GM23248 (cell line): Measurements from ENCODE around the gene CYTH4. TPM values are rescaled to one million over a fixed set of nuclear protein-coding genes. Genes with fewer than 3 reads are reported as not detected.

Source experiments
- DNase-seq: peaks from one replicate; pipeline ENCODE4 v3.0.0-alpha.2; 2015
- H2AFZ ChIP-seq: fragments of 200-600 bp; sonication (generic); 2 replicates; pipeline ENCODE4 v1.6.1; 2016; ENCODE audit warnings: antibody characterized with exemption
- H3F3A ChIP-seq: fragments of 200-600 bp; sonication (generic); 2 replicates; pipeline ENCODE4 v1.6.1; 2016; ENCODE audit warnings: mild to moderate bottlenecking, antibody characterized with exemption, mixed run types; ENCODE audit not compliant: insufficient read depth
- H3K27ac ChIP-seq: fragments of 200-600 bp; sonication (generic); 2 replicates; pipeline ENCODE4 v1.5.1; 2016; ENCODE audit warnings: mild to moderate bottlenecking
- H3K27me3 ChIP-seq: fragments of 200-600 bp; sonication (generic); replicated peaks from 2 replicates; pipeline ENCODE4 v1.6.1; 2016; ENCODE audit warnings: mild to moderate bottlenecking; ENCODE audit not compliant: insufficient read depth
- H3K36me3 ChIP-seq: fragments of 200-600 bp; sonication (generic); 2 replicates; pipeline ENCODE4 v1.6.1; 2016; ENCODE audit warnings: low read depth, mild to moderate bottlenecking
- H3K4me1 ChIP-seq: fragments of 200-600 bp; sonication (generic); 2 replicates; pipeline ENCODE4 v1.6.1; 2016; ENCODE audit warnings: mild to moderate bottlenecking; ENCODE audit not compliant: insufficient read depth
- H3K4me2 ChIP-seq: fragments of 200-600 bp; sonication (generic); one replicate; pipeline ENCODE4 v1.6.1; 2016; ENCODE audit warnings: mild to moderate bottlenecking; ENCODE audit not compliant: unreplicated experiment
- H3K4me3 ChIP-seq: fragments of 200-600 bp; sonication (generic); 2 replicates; pipeline ENCODE4 v1.5.1; 2016; ENCODE audit warnings: mild to moderate bottlenecking
- H3K79me2 ChIP-seq: fragments of 200-600 bp; sonication (generic); 2 replicates; pipeline ENCODE4 v1.6.1; 2016; ENCODE audit warnings: mild to moderate bottlenecking; ENCODE audit not compliant: insufficient read depth
- H3K9ac ChIP-seq: fragments of 200-600 bp; sonication (generic); 2 replicates; pipeline ENCODE4 v1.6.1; 2016; ENCODE audit warnings: mild to moderate bottlenecking
- H3K9me2 ChIP-seq: fragments of 200-600 bp; sonication (generic); 2 replicates; pipeline ENCODE4 v1.6.1; 2016; ENCODE audit warnings: mixed run types, mild to moderate bottlenecking, moderate library complexity; ENCODE audit not compliant: insufficient read depth
- H3K9me3 ChIP-seq: fragments of 200-600 bp; sonication (generic); one replicate; pipeline ENCODE4 v1.6.1; 2017; ENCODE audit warnings: low read depth
- H4K20me1 ChIP-seq: fragments of 200-600 bp; sonication (generic); 2 replicates; pipeline ENCODE4 v1.6.0; 2016; ENCODE audit not compliant: insufficient read depth
- EZH2 ChIP-seq: fragments of 200-600 bp; sonication (generic); IDR thresholded peaks from 2 replicates; pipeline ENCODE4 v1.6.1; 2018; ENCODE audit warnings: antibody characterized with exemption, mild to moderate bottlenecking; ENCODE audit not compliant: insufficient read depth, poor library complexity, severe bottlenecking
- EZH2phosphoT487 ChIP-seq: fragments of 200-600 bp; sonication (generic); IDR thresholded peaks from 2 replicates; pipeline ENCODE4 v1.6.1; 2018; ENCODE audit warnings: antibody characterized with exemption, moderate library complexity, mild to moderate bottlenecking, low read depth; ENCODE audit not compliant: insufficient read depth
- WGBS, 2 experiments: methylation state at CpG; one replicate each; pipeline ENCODE4 v1.1.6; 2015 to 2017; ENCODE audit warnings: low lambda C conversion rate in 2 of 2, low coverage in 1 of 2; ENCODE audit errors: missing lambda C conversion rate in 2 of 2; 5-methylcytosine and 5-hydroxymethylcytosine counted together
- in situ Hi-C: fragments of 300-500 bp; cut with MboI; formaldehyde crosslinking; loops from 2 replicates; pipeline ENCODE4 v1.15.0; 2020
- polyA plus RNA-seq: library from polyadenylated mRNA; unstranded; fragments of >200 nt; fragmentation: Nextera tagmentation; extraction: Ambion mirVana; gene quantifications from 2 replicates; pipeline ENCODE4 v1.2.1, GENCODE V29; 2016
- total RNA-seq: library from RNA; depleted of rRNA; stranded (reverse); fragments of >200 nt; shearing (Covaris generic); gene quantifications from 2 replicates; pipeline ENCODE4 v1.2.3, GENCODE V29; 2014

CYTH4 gene
- total and polyA plus RNA-seq, 2 experiments from 2014 or later, result not detected

- H3K4me1 ChIP-seq, result peaks cover 13% of the 10 kb centered on the region
- no peak overlapping the region for H3K27ac ChIP-seq
- 0 out of 2 replicates have a peak, but pooled peaks cover 2% of the 10 kb centered on the region for H3F3A ChIP-seq
- no peaks in the 10 kb centered on the region for H3K9me2 ChIP-seq
- H3K9ac ChIP-seq, result no peak overlapping the region
- in situ Hi-C loops, result no loop called here
- no peak for DNase-seq
- no peaks in the 10 kb centered on the region for H3K9me3 ChIP-seq
- no peaks in the 10 kb centered on the region for H4K20me1 ChIP-seq
- H3K27me3 ChIP-seq, result no peaks in the 10 kb centered on the region; the same call in 1 of the 2 replicates
- no peaks in the 10 kb centered on the region for H3K79me2 ChIP-seq
- no peak overlapping the region for H3K4me2 ChIP-seq
- WGBS, 2 experiments, result 70% methylated on average over 9 of the region's 9 CpGs
- H3K36me3 ChIP-seq, result no peaks in the 10 kb centered on the region
- no peak for TF ChIP-seq EZH2
- no peak for TF ChIP-seq EZH2phosphoT487
- H3K4me3 ChIP-seq, result no peak overlapping the region
- no peak overlapping the region for H2AFZ ChIP-seq
Observed at GRCh38 chr22:37258005-37258752, 24.1 kb upstream of the CYTH4 start.

DNA sequence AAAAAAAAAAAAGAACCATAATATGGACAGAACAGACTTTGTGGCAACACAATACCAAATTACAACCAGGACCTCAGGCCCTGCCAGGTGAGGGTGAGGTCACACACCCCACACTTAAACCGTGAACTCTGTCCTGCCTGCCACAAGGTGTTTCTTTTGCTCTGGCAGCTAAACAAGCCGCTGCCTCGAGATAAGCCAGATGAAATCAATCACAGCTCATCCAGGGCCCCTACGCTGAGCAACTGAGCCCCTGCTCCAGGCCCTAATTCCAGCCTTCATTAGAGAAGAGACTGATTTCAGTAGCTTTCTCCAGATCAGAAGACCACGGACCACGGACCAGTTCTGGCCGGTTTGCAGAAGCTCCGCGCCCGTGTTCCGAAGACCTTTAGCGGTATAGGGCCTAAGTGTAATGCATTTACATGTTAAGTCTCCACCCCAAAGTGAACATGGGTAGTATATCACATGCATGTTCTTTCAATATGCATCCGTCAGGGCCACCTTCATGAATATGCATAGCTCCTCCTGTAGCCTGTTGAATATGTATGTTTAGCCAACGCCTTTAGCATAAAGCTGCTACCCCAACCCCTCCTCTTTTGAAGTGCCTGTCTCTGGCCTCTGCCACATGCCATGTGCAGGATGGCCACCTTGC, 23.4 kb upstream of the CYTH4 start:
- Histone ChIP-seq H3K4me2 (peak overlapping the region; percentile 75), H2AFZ (no peak overlapping the region), H4K20me1 (no peaks in the 10 kb centered on the region), H3K36me3 (no peaks in the 10 kb centered on the region), H3K27me3 (no peaks in the 10 kb centered on the region; the same call in 1 of the 2 replicates), H3K27ac (no peak overlapping the region), H3K9me3 (no peaks in the 10 kb centered on the region), H3K9ac (no peak overlapping the region), H3K9me2 (no peaks in the 10 kb centered on the region), H3K79me2 (no peaks in the 10 kb centered on the region), H3K4me1 (peaks cover 13% of the 10 kb centered on the region), H3F3A (no peaks in the 10 kb centered on the region), H3K4me3 (no peak overlapping the region)
- in situ Hi-C loops, result no loop called here
- no peak for DNase-seq
- 63 to 68% methylated on average over 14 of the region's 14 CpGs for WGBS, 2 experiments
- TF ChIP-seq EZH2phosphoT487 (no peak), EZH2 (no peak)

DNA sequence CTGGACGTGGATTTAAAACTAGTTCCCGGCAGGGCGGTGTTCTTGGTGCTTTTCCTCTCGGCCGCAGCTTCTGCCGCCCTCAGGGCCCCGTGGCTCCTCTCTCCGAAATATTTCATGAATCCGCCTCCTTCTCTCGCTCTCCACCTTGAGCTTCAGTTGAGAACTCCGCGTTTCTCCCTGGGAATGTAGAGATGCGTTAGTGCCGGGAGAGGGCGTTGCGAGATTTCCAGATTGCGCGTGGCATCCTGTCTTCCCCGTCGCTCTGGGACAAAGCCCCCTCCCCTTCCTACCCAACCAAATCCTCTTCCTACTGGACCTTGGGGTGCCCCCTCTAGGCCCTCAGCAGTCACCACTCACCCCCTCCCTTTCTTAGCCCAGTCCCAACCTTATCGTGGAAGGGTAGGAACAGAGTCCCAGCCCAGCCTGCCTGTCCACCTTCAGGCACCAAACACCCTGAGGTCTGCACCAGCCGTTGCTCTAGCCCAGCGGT, 22.7 kb upstream of the CYTH4 start:
- peak; percentile 77 for DNase-seq
- TF ChIP-seq EZH2 (no peak), EZH2phosphoT487 (no peak)
- Histone ChIP-seq H3K79me2 (no peaks in the 10 kb centered on the region), H3K9me3 (no peaks in the 10 kb centered on the region), H2AFZ (peak overlapping the region; percentile 62), H3K9me2 (no peaks in the 10 kb centered on the region), H3K4me2 (peak overlapping the region; percentile 75), H3K4me3 (peak overlapping the region; percentile 40; the same call in 1 of the 2 replicates), H3F3A (no peaks in the 10 kb centered on the region), H3K4me1 (peaks cover 6% of the 10 kb centered on the region), H3K9ac (0 out of 2 replicates have a peak overlapping the region, but pooled peaks have one; percentile 32), H3K27ac (no peak overlapping the region), H4K20me1 (no peaks in the 10 kb centered on the region), H3K36me3 (no peaks in the 10 kb centered on the region), H3K27me3 (no peaks in the 10 kb centered on the region; the same call in 1 of the 2 replicates)
- in situ Hi-C loops, result no loop called here
- 6% methylated on average over 19 to 23 of the region's 23 CpGs for WGBS, 2 experiments

GRCh38 chr22:37260155-37260795, 22.0 kb upstream of the CYTH4 start:
- TF ChIP-seq EZH2phosphoT487, result no peak
- in situ Hi-C loops, result no loop called here
- no peaks in the 10 kb centered on the region for H3K9me3 ChIP-seq
- H3K4me1 ChIP-seq, result 0 out of 2 replicates have a peak, but pooled peaks cover 3% of the 10 kb centered on the region
- H3K4me3 ChIP-seq, result no peak overlapping the region
- H3K4me2 ChIP-seq, result no peak overlapping the region
- no peaks in the 10 kb centered on the region for H3F3A ChIP-seq
- no peak overlapping the region for H3K27ac ChIP-seq
- no peaks in the 10 kb centered on the region for H4K20me1 ChIP-seq
- no peaks in the 10 kb centered on the region for H3K9me2 ChIP-seq
- 53 to 55% methylated on average over 15 of the region's 15 CpGs for WGBS, 2 experiments
- H3K36me3 ChIP-seq, result no peaks in the 10 kb centered on the region
- H3K79me2 ChIP-seq, result no peaks in the 10 kb centered on the region
- H2AFZ ChIP-seq, result no peak overlapping the region
- no peaks in the 10 kb centered on the region; the same call in 1 of the 2 replicates for H3K27me3 ChIP-seq
- no peak overlapping the region for H3K9ac ChIP-seq
- DNase-seq, result no peak
